Body of pancreas (tissue), 4 donors: ENCODE data around the gene UNC13C. TPM values are rescaled to one million over a fixed set of nuclear protein-coding genes. Genes with fewer than 3 reads are reported as not detected.

Source experiments
- ATAC-seq: fragments of 150-250 bp; one replicate; pipeline ENCODE4 v1.9.1; 2016
- DNase-seq, 4 donors: peaks; one replicate each; pipeline ENCODE4 v3.0.0-alpha.2; 2019
- H3K27ac ChIP-seq, 4 donors: fragments of 200-600 bp; sonication (generic); 1 replicate in 3 of 4; 2 replicates in 1 of 4; pipeline versions ENCODE4 v1.5.1 to v1.6.1; 2016 to 2019; ENCODE audit warnings: mild to moderate bottlenecking in 1 of 4, mixed read lengths in 1 of 4, moderate library complexity in 1 of 4
- H3K27me3 ChIP-seq, 2 donors: fragments of 200-600 bp; sonication (generic); one replicate each; pipeline ENCODE4 v1.6.0; 2016; ENCODE audit warnings: mild to moderate bottlenecking in 1 of 2
- H3K36me3 ChIP-seq, 2 donors: fragments of 200-600 bp; sonication (generic); replicated peaks in 1 of 2; 2 replicates each; pipeline ENCODE4 v1.5.1; 2016; ENCODE audit warnings: low read depth in 2 of 2; ENCODE audit not compliant: insufficient read depth in 1 of 2
- H3K4me1 ChIP-seq: fragments of 200-600 bp; sonication (generic); one replicate; pipeline ENCODE4 v1.6.0; 2016
- H3K4me3 ChIP-seq, 2 donors: fragments of 200-600 bp; sonication (generic); 1 replicate in 1 of 2; 2 replicates in 1 of 2; pipeline ENCODE4 v1.5.1; 2016 to 2019
- H3K9me3 ChIP-seq, 3 donors: fragments of 200-600 bp; sonication (generic); 1 replicate in 2 of 3; 2 replicates in 1 of 3; pipeline ENCODE4 v1.5.1; 2016
- CTCF ChIP-seq, 7 experiments: fragments of 450-650 bp in 4 of 7; fragments of 200-600 bp in 3 of 7; sonication (generic) in 3 of 7; IDR thresholded peaks; one replicate each; pipeline ENCODE4 v1.5.1; 2016 to 2019; ENCODE audit warnings: antibody characterized with exemption in 7 of 7
- POLR2A ChIP-seq, 3 donors: fragments of 450-650 bp; IDR thresholded peaks; one replicate each; pipeline ENCODE4 v1.6.1; 2016; ENCODE audit warnings: antibody characterized with exemption in 3 of 3, mild to moderate bottlenecking in 2 of 3
- WGBS, 2 donors: methylation state at CpG; one replicate each; pipeline ENCODE4 v1.1.5; 2017; 5-methylcytosine and 5-hydroxymethylcytosine counted together
- intact Hi-C: fragments of 100-400 bp; cut with DNase I; formaldehyde crosslinking; loops from one replicate; pipeline ENCODE4 v1.15.1; 2023
- total RNA-seq, 2 donors: library from RNA; depleted of rRNA; stranded (reverse); fragments of >200 nt; gene quantifications; one replicate each; pipeline ENCODE4 v1.1.0, GENCODE V29; 2016

The UNC13C gene
- total RNA-seq, 2 donors from 2014 or later: not detected

- 45 to 49% methylated on average over 8 of the region's 8 CpGs for WGBS, 2 donors
- no peak overlapping the region for H3K27ac ChIP-seq
- no peaks in the 10 kb centered on the region for H3K36me3 ChIP-seq
These were observed 1.3 kb upstream of the UNC13C start for GRCh38 chr15:53976844-53977392.

GRCh38 chr15:53979051-53979788 is 979 bp downstream of the UNC13C start:
- no peak overlapping the region for H3K4me3 ChIP-seq
- WGBS, 2 donors: 46 to 56% methylated on average over 4 of the region's 4 CpGs

More at GRCh38 chr15:53976844-53977392, 1.3 kb upstream of the UNC13C start:
- intact Hi-C loops: no loop called here
- no peak overlapping the region for H3K4me3 ChIP-seq
- DNase-seq: peak in 1 of 4 donors; percentile 9
- H3K4me1 ChIP-seq: peaks cover 10% of the 10 kb centered on the region
- H3K27me3 ChIP-seq: peaks cover 6% of the 10 kb centered on the region in 2 donors
- ATAC-seq: no peak
- no peaks in the 10 kb centered on the region for H3K9me3 ChIP-seq
- TF ChIP-seq CTCF (IDR thresholded peaks at IDR 0.05) (peak in 1 of 7 experiments; percentile 16), POLR2A (IDR thresholded peaks at IDR 0.05) (no peak)

GRCh38 chr15:53980021-53980420 is 1.8 kb downstream of the UNC13C start:
- TF ChIP-seq POLR2A (IDR thresholded peaks at IDR 0.05): no peak
- no peak for TF ChIP-seq CTCF (IDR thresholded peaks at IDR 0.05)
- 70 to 85% methylated on average over 2 of the region's 2 CpGs for WGBS, 2 donors
- Histone ChIP-seq H3K4me1 (peaks cover 10% of the 10 kb centered on the region), H3K4me3 (no peak overlapping the region), H3K9me3 (no peaks in the 10 kb centered on the region), H3K36me3 (no peaks in the 10 kb centered on the region), H3K27me3 (peaks cover 6% of the 10 kb centered on the region in 2 donors), H3K27ac (no peak overlapping the region)
- intact Hi-C loops: no loop called here
- DNase-seq (no peak), ATAC-seq (no peak)

More at GRCh38 chr15:53979051-53979788, 979 bp downstream of the UNC13C start:
- Histone ChIP-seq H3K4me1 (peaks cover 10% of the 10 kb centered on the region), H3K36me3 (no peaks in the 10 kb centered on the region), H3K9me3 (no peaks in the 10 kb centered on the region), H3K27ac (no peak overlapping the region), H3K27me3 (peaks cover 6% of the 10 kb centered on the region in 2 donors)
- ATAC-seq: no peak
- TF ChIP-seq CTCF (IDR thresholded peaks at IDR 0.05) (no peak), POLR2A (IDR thresholded peaks at IDR 0.05) (no peak)
- no peak for DNase-seq
- intact Hi-C loops: no loop called here

GRCh38 chr15:53982071-53982680 is 3.9 kb downstream of the UNC13C start:
- peaks cover 10% of the 10 kb centered on the region for H3K4me1 ChIP-seq
- no peak for TF ChIP-seq CTCF (IDR thresholded peaks at IDR 0.05)
- TF ChIP-seq POLR2A (IDR thresholded peaks at IDR 0.05): no peak
- no peak overlapping the region for H3K4me3 ChIP-seq
- H3K9me3 ChIP-seq: no peaks in the 10 kb centered on the region
- WGBS, 2 donors: 49 to 65% methylated on average over 4 of the region's 4 CpGs
- ATAC-seq: no peak
- peaks cover 6% of the 10 kb centered on the region in 2 donors for H3K27me3 ChIP-seq
- intact Hi-C loops: no loop called here
- no peaks in the 10 kb centered on the region for H3K36me3 ChIP-seq
- no peak overlapping the region for H3K27ac ChIP-seq
- DNase-seq: no peak
